Left renal pelvis (tissue), 4 donors: Measurements from ENCODE around the gene AGBL3. TPM values are rescaled to one million over a fixed set of nuclear protein-coding genes. Genes with fewer than 3 reads are reported as not detected.

Experiments used
- DNase-seq, 4 donors: peaks; one replicate each; pipeline ENCODE4 v3.0.0-alpha.2; 2013; ENCODE audit warnings: low read depth in 4 of 4, low spot score in 3 of 4
- polyA plus RNA-seq, 4 donors: library from polyadenylated mRNA; unstranded; fragments of 120-200 nt; gene quantifications; one replicate each; pipeline ENCODE4 v1.2.1, GENCODE V29; 2013; ENCODE audit not compliant: insufficient read length in 4 of 4

Gene AGBL3
- polyA plus RNA-seq, 4 donors, result 5.7 to 16.2 (median 10.0) TPM

DNA sequence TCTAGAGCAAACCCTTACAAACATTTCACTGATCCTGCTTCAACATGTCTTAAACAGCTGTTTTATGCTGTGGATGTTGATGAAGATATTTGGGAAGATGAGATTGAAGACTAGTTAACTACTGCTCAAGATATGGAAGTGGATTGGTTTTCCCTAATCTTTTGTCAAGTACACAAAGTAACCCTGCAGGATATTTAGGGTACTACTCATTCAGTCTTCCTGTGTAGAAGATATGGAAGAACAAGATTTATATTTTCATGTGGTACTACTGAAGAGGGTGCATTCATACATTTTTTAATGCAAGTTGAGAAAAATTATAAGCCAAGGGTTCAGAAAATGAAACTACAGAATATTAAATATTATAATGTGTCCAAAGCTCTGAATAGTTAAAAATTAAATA is 143.3 kb downstream of the AGBL3 start:
- no peak for DNase-seq

DNA sequence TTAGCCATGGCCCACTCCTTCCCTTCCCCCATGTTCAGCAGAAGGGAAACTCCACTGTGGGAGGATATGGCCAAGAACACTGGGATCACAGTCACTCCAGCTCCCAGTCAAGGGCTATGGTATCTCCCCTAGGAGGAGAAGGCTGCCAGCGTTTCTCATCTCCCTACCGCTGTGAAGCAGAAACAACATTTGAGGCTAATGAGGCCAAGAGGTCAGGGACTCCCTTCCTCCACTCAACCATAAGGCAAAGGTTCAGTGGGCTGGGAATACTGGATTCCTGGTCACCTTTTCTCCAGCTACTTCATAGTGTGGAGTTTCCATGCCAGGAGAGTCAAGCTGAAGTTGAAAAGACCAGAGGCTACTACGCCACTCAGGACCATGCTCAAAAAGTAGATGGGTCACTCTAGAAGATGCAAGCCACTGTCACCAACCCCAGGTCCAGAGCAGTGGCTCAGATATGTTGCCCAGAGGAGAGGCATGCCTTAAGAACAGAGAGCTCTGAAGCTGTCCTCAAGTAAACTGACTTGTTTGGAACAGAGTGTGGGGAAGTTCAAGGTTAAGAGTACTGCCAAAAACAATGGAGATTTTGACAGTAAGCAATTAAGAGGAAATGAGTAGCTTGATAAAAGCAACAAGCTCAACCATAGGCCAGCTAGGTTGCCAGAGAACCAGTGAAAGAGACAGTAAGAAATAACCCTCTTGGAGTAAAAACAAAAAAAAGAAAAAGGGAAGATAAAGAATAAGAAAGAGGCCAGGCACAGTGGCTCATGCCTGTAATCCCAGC is 157.8 kb downstream of the AGBL3 start:
- no peak for DNase-seq

DNA sequence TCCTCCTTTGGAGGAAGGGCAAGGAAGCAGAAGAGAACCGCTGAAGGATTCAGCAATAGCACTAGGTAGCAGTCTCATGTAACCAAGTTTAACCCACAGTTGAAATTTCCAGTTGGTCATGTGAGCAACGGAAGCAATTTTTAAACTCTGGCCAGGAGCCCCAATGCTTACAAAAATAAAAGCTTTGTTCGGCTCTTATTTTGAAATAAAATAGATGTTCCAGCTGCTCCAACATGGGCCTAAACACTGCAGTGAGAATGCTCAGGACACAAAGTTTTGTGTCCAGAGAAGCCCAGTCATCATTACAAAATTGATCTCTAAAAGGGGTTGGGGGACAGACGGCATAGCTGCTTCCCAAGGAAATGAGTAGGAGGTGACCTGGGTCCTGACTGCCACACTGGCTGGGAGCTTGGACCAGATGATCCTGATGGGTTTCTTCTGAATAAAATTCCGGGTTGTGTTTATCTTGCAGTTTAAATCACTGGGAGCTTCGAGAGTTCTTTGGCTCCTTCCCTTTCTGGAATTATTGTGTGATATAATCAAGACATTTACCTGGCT is 161.1 kb downstream of the AGBL3 start:
- no peak for DNase-seq

DNA sequence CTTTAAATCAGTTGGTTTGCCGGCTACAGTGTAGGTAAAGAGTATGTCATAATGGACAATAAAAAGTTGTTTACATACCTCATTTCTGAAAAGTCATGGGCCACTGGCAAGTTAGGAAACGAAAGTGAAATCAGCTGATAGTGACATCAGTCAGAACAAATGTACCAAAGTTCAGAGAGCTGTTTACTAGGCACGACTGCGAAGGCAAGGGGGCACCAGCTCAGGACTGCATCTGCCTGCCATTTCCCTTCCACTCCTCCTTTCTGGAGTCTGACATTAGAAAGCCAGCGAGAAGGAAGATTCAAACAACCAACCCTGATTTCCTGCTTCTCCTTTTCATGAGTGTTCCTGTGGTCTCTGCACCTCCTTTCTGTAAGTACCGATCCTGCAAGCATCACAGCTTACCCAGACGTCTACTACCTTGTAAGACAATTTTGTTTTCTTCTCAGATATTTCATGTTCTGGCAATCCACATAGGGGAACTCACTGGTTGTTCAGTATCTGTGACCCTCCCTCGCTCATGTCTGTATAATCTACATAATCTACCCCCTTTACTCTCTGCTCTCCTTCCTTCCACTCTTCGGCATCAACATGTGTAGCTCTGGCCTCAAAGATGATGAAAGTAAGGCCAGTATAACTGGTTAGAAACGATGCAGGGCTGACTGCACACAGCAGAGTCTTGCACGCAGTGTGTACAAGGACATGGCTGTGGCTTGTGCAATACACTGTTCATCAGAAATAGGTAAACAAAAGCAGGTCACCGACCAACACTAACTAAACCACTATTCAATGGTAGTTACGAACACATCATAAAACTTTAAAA is 161.8 kb downstream of the AGBL3 start, which contains the start of gene TMEM140:
Gene TMEM140, plus strand, starts transcription at position 174 of the 823 bp plus-strand sequence. CDS start 16,370 bp downstream, outside the sequence.
- no peak for DNase-seq

DNA sequence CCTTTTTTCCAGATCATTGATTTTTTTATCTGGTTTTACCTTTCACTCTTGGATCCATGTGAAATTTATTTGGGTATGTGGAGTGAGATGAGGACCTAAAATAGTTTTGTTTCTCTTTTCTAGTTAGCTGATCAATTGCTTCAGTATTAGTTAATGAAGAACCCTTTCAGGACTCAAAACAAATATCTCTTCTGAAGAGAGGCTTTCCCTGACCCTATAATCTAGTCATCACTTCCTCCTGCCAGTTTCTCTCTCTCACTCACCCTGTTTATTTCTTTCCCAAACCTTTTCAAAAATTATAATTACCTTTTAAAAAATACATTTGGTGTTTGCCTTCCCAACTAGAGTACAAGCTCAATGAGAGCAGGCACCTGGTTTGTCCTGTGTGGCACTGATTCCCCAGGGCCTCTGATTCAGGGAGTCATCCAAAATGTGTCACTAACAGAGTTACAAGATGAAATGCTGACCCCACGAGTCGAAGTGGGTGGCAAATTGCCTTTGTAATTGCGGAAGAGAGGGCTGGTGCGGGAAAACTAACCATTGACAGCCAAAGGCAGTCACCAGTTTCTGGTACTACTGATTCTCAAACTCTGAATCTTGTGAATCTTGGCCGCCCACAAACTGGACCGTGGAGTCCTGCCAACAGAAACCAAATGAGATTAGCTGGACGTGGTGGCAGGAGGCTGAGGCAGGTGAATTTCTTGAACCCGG is 163.9 kb downstream of the AGBL3 start:
- DNase-seq, result no peak

DNA sequence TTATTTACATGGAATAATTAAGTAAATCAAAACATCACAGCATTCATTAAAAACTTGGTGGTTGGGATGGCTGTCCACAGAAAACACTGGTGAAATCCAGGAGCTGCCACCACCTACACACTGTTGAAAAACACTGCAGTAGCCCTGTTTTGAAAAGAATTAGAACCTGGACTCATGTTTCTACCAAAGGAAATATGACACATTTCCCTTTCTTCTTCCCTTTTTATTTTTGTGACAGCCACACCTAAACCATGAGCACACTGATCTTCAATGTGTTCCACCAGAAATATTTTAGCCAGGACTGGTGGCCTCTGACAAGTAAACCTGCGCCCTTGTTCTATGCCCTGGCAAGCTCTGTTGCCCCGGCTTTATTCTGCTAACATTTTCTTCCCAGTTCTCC is 164.8 kb downstream of the AGBL3 start:
- no peak for DNase-seq

DNA sequence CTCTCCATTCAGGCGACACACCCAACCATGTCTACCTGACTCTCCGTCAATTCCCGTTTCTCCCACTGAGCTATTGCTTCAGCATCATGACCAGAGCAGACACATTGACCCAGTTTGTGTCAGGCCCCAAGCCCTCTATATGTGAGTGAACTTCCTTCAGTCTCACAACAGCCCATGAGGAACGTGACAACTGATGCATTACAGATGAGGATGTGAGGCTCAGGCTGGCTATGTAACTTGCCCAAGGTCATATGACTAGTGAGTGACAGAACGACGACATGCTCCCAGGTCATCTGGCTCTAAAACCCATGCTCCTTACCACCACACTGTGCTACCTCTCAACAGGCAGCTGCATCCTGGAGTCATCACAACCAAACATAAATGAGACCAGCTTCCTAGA is 165.2 kb downstream of the AGBL3 start:
- DNase-seq, result no peak

DNA sequence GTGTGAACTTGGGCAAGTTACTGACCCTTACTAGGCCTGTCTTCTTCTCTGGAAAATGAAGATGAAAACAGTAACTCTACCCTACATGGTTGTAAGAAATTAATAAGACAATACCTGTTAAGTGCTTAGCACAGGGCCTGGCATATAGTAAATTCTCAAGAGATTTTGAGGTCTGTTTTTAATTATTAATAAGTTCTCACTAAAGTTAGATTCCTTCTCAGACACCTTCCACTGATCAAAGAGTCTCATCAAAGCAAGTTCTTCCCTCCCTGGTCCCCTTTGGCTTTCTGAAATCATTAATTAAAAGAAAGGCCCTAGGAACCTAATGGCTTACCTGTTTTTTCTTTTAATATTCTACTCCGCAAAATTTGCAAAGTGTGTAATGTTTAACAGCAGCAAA is 166.1 kb downstream of the AGBL3 start:
- DNase-seq, result no peak

DNA sequence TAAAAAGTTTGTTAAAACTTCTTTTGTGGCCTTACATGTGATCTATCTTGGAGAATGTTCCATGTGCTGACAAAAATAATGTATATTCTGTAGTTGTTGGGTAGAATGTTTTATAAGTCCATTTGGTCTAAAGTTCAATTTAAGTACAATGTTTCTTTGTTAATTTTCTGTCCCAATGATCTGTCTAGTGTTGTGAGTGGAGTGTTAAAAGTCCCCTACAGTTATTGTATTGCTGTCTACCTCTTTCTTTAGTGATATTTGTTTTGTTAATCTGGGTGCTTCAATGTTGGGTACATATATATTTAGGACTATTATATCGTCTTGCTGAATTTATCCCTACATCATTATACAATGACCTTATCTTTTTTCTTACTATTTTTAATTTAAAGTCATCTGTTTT is 168.4 kb downstream of the AGBL3 start:
- DNase-seq, result no peak

DNA sequence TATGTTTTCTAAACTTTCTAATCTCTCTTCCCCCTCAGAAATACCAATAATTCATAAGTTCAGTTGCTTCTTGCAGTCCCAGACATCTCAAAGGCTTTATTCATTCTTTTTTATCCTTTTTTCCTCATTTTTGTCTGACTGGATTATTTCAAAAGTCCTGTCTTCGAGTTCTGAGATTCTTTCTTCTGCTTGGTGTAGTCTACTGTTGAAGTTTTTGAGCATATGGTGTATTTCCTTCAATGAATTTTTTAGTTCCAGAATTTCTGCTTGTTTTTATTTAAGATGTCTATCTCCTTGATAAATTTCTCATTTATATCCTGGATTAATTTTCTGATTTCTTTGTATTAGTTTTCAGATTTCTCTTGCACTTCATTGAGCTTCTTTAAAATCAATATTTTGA is 170.0 kb downstream of the AGBL3 start:
- DNase-seq, result no peak

DNA sequence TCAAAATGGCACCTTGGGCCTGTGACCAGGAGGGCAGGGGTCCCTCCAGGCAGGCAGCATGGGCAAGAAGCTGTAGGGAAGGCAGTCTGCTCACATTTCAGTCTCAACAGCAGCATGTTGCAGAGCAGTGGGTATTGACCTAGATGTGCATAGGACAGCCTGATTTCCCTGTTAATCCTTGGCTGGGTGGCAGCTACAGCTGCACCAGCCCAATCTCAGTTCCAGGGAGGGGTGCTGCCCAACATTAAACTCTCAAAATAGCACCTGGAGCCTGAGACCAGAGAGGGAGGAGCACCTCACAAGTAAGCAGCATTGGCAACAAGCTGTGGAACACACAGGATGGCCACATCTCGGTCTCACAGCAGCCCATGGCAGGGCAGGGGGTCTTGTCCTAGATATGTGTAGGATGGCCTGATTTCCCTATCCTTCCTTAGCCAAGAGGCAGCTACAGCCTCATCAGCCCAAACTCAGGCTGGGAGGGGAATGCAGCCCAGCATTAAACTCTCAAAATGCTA is 171.9 kb downstream of the AGBL3 start:
- DNase-seq, result no peak

DNA sequence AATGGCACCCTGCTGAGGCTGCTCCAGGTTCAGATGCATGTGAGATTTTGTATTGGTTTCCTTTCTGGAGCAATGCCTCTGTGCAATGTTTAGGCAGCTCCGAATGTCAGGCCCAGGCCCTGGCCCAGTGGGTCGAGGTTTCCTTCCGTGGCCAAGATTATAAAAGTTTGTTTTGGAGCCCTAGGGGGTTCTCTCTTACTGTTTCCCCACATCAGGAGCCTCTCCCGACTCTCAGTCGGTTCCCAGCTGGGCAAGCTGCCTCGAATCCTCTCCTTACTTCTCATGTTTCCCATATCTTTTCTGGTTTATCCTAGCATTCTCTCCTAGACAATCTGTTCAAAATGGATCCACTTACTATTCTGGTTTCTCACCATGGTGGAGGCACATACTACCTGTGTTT is 172.6 kb downstream of the AGBL3 start:
- no peak for DNase-seq

DNA sequence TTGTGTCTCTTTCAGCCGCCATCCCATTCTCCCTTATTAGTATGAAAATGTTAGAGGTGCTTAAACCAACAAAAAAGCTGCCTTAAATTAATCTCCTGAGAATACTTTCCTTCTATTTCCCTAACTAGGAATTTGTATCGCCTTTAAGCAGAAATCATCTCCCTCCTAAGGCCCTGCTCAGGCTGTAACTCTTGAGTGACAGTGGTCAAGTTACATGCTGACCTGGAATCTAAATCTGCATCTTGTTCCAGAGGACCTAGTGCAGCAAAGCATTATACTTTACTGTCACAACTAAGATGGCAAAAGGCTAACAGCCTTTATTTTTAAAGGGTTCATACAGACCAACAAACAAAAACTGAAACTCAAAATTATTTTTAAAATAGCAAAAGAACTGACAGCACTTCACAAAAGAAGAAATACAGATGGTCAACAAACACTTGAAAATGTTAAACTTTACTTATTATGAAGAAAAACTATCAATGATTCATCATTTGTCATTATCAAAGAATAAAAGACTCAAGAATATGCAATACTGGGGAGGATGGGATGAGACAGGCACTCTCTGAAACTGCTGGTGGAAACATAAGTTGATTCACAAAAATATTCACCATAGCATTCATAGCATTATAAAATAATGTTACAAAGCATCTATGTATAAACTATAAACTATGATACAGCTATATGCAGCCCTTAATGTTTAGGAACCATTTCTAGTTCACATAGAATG is 173.2 kb downstream of the AGBL3 start:
- no peak for DNase-seq

DNA sequence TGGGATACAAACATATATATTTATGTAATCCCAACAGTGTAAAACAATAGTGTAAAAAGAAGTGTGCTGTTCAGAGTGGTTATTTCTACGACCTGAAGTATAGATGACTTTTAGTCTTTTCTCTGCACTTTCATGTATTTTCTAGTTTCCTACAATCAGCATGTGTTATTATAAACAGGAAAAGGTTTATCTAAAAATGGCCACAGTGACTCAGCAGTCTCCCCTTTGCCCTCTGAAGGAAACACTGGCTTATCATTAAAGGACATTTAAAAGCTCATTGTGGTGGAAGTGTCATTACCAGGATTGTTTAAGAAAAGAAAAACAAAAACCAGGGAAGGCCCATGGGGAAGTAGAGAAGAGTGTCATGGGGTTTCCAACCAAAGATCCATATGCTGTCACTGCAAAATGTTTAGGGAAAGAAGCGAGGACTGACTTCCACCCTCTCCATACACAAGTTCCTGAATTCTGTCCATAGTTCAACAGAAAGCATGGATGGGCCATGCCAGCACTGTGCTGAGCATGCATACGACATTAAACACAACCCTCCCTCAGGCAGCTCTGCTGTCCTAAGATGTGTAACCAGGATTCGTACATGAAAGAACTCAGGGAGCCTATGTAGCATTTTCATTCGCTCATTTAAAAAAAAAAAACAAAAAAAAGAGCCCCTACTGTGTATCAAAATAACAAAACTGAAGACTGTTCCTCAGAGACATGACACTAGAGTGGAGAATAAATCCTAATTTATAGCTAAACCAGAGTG is 174.0 kb downstream of the AGBL3 start:
- DNase-seq, result no peak

DNA sequence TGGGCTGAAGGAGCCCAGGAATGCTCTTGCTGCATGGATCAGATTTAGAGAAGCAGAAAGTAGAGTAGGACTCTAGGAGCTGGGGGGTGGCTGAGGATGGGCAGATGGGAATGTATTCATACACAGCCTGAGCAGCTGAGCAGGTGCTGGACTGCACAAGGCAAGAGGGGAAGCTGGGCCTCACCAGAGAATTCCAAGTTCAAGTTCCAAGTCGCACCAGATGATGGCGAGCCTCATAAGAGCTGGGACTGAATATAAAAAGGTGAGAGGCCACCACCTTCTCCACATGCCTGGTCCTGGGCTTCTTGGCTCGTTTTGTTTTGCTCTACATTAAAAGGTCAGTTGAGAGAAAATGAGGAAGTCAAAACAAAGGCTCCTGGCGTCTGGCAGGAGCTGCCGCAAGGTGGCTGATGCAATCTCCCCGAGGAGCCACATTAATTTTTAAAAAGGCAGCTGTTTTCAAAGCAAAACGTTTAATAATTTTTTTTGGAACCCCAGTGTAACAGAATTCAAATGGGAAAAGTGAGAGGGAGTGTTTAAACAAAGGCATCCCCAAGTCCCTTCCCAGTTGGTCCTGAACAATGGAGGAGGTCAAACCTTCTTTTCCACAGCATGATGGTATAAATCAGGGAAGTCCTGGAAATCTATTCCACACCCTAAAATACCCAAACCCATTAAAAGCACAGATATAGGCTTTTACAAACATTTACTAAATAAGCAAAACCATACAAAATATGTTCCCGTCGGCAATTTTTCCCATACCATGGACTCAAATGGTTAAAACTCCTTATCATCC is 174.7 kb downstream of the AGBL3 start:
- no peak for DNase-seq

DNA sequence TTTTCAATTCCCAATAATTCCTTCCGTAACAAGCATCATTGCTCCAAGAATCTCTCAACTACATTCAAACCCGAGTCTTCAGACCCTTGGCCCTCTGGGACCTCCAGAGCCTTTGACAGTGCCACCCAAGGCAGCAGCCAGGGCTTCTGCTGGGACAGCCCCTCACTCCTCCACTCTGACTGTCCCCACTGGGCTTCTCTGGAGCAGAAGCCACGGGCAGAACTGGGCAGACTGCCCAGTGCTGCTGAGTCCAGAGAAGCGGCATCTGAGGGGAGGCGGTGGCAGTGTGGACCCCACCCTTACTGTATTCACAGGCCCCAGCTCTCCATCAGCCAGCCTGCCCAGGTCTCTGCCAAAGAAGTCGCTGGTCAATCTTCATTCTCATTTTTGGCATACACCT is 175.4 kb downstream of the AGBL3 start:
- no peak for DNase-seq

DNA sequence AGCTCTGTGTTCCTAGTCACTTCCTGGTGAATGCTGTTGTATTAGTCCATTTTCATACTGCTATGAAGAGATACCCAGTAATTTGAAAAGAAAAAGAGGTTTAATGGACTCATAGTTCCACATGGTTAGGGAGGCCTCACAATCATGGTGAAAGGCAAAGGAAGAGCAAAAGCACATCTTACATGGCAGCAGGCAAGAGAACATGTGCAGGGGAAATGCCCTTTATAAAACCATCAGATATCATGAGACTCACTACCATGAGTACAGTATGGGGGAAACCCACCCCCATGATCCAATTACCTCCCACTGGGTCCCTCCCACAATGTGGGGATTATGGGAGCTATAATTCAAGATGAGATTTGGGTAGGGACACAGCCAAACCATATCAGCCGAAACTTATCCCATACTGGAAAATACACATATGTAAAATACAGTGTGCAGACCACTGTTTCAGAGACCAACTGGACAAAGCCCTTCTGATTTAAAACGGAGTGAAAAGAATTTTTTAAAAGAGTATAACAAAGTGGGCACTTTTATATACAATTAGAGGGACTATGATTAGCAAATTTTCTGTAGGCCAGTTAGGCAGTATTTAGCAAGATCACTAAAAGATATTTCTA is 176.2 kb downstream of the AGBL3 start:
- no peak for DNase-seq
